Uterus (tissue), 2 donors: ENCODE results near the gene HLCS.

Experiments
- POLR2A ChIP-seq, 2 donors: fragments of 450-650 bp; IDR thresholded peaks; one replicate each; pipeline ENCODE4 v1.6.1; 2016; ENCODE audit warnings: antibody characterized with exemption in 2 of 2, mild to moderate bottlenecking in 1 of 2, moderate library complexity in 1 of 2
- TF ChIP-seq, protein P1 (sequence below), 4 experiments: fragments of 200-600 bp in 2 of 4; fragments of 450-650 bp in 2 of 4; sonication (generic) in 2 of 4; IDR thresholded peaks; one replicate each; pipeline ENCODE4 v1.5.1; 2016 to 2019; ENCODE audit warnings: antibody characterized with exemption in 4 of 4, mild to moderate bottlenecking in 2 of 4, moderate library complexity in 1 of 4

DNA sequence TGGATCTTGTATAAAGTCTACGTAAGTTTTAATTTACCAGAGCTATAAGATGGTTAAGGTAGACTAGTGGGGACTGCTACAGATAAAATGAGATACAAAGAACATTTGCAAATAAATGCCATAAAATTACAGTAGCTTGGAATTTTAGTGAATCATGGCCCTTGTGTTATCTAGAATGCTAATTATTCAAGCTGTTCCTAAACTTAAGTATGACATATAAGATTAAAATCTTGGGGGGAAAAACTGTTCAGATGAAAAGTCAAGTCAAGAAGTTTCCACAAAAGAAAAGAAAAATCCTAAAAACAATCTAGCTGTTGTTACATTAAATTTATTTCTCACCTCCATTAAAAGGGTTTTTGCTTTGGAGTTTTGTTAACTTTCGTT is 215.9 kb downstream of the HLCS start:
- no peak for TF ChIP-seq POLR2A (IDR thresholded peaks at IDR 0.05)
- TF ChIP-seq, protein P1, sequence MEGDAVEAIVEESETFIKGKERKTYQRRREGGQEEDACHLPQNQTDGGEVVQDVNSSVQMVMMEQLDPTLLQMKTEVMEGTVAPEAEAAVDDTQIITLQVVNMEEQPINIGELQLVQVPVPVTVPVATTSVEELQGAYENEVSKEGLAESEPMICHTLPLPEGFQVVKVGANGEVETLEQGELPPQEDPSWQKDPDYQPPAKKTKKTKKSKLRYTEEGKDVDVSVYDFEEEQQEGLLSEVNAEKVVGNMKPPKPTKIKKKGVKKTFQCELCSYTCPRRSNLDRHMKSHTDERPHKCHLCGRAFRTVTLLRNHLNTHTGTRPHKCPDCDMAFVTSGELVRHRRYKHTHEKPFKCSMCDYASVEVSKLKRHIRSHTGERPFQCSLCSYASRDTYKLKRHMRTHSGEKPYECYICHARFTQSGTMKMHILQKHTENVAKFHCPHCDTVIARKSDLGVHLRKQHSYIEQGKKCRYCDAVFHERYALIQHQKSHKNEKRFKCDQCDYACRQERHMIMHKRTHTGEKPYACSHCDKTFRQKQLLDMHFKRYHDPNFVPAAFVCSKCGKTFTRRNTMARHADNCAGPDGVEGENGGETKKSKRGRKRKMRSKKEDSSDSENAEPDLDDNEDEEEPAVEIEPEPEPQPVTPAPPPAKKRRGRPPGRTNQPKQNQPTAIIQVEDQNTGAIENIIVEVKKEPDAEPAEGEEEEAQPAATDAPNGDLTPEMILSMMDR (IDR thresholded peaks at IDR 0.05) = no peak
